K562 (cell line): ENCODE measurements around the gene NINJ2. TPM values are rescaled to one million over a fixed set of nuclear protein-coding genes. Genes with fewer than 3 reads are reported as not detected.
A peak's percentile ranks its signal among the peaks of the same experiment; 100 is the strongest.

ENCODE experiments used
- ARID3B ChIP-seq: fragments of 250-450 bp; sonication (Bioruptor Pico); IDR thresholded peaks from 2 replicates; pipeline ENCODE4 v1.4.0; 2020; ENCODE audit warnings: borderline replicate concordance
- ATF1 ChIP-seq, 2 experiments: fragments of 450-650 bp in 1 of 2; IDR thresholded peaks; 2 replicates each; pipeline ENCODE4 v1.6.1; 2016; ENCODE audit warnings: missing compliant biosample characterization in 1 of 2, missing genetic modification characterization in 1 of 2
- BDP1 ChIP-seq: IDR thresholded peaks from 3 replicates; pipeline ENCODE4 v1.6.1; 2011; ENCODE audit not compliant: insufficient read length, insufficient read depth
- HDAC8 ChIP-seq: fragments of 450-650 bp; IDR thresholded peaks from 2 replicates; pipeline ENCODE4 v1.6.1; 2016; ENCODE audit warnings: mild to moderate bottlenecking, missing genetic modification characterization, moderate library complexity, missing compliant biosample characterization
- JUND ChIP-seq, 2 experiments: IDR thresholded peaks; 2 replicates in 1 of 2; 3 replicates in 1 of 2; pipeline ENCODE4 v1.6.1; 2011; ENCODE audit warnings: borderline replicate concordance in 2 of 2, low read depth in 2 of 2, low read length in 2 of 2, improper control_type of control experiment in 1 of 2, missing biosample characterization in 1 of 2, missing genetic modification characterization in 1 of 2, missing genetic modification reagents in 1 of 2
- KLF1 ChIP-seq: fragments of 450-650 bp; IDR thresholded peaks from 2 replicates; pipeline ENCODE4 v1.6.1; 2016; ENCODE audit warnings: missing genetic modification characterization, missing compliant biosample characterization
- MYC ChIP-seq, 2 experiments: fragments of 250-450 bp in 1 of 2; sonication (Bioruptor Pico) in 1 of 2; IDR thresholded peaks; 2 replicates each; pipeline versions ENCODE4 v1.5.1 to v1.6.1; 2012 to 2021; ENCODE audit warnings: low read depth in 2 of 2, borderline replicate concordance in 1 of 2, improper control_type of control experiment in 1 of 2, low read length in 1 of 2, mild to moderate bottlenecking in 1 of 2, moderate library complexity in 1 of 2
- POLR2B ChIP-seq: fragments of 450-650 bp; IDR thresholded peaks from 2 replicates; pipeline ENCODE4 v1.6.1; 2018; ENCODE audit warnings: low read depth; ENCODE audit not compliant: partially characterized antibody
- RB1 ChIP-seq: fragments of 450-650 bp; IDR thresholded peaks from 2 replicates; pipeline ENCODE4 v1.6.1; 2017; ENCODE audit warnings: low read depth, mild to moderate bottlenecking
- RBM39 ChIP-seq: fragments of 200-400 bp; formaldehyde crosslinking; optimal IDR thresholded peaks from 2 replicates; pipeline ENCODE3; 2018; ENCODE audit warnings: low read depth, low read length
- SMC3 ChIP-seq: conservative IDR thresholded peaks from 2 replicates; pipeline ENCODE4 v1.6.1; 2011; ENCODE audit warnings: low read depth, low read length, improper control_type of control experiment; ENCODE audit not compliant: insufficient read depth
- SPI1 ChIP-seq: IDR thresholded peaks from 2 replicates; pipeline ENCODE4 v1.6.1; 2011; ENCODE audit warnings: low read depth, low read length, control low read depth, borderline replicate concordance
- TBL1XR1 ChIP-seq, 2 experiments: IDR thresholded peaks; 2 replicates each; pipeline ENCODE4 v1.6.1; 2012; ENCODE audit warnings: improper control_type of control experiment in 2 of 2, low read length in 2 of 2, mild to moderate bottlenecking in 1 of 2
- TCF3 ChIP-seq: sonication (generic); formaldehyde crosslinking; IDR thresholded peaks from 2 replicates; pipeline ENCODE4 v1.4.0; 2020; ENCODE audit warnings: mild to moderate bottlenecking, missing genetic modification reagents
- ZBTB1 ChIP-seq: sonication (generic); formaldehyde crosslinking; IDR thresholded peaks from 2 replicates; pipeline ENCODE4 v1.8.1; 2023; ENCODE audit warnings: missing genetic modification reagents, low read depth, mild to moderate bottlenecking, borderline replicate concordance
- ZBTB7A ChIP-seq: IDR thresholded peaks from 2 replicates; pipeline ENCODE4 v1.6.1; 2011; ENCODE audit warnings: low read depth, mild to moderate bottlenecking, low read length, moderate library complexity, borderline replicate concordance; ENCODE audit not compliant: control insufficient read depth
- ZC3H11A ChIP-seq: IDR thresholded peaks from 2 replicates; pipeline ENCODE4 v1.6.1; 2012; ENCODE audit warnings: low read depth, low read length, improper control_type of control experiment
- ZNF175 ChIP-seq: fragments of 200-800 bp; sonication (Bioruptor generic); IDR thresholded peaks from 2 replicates; pipeline ENCODE4 v1.6.1; 2016; ENCODE audit warnings: low read depth, mild to moderate bottlenecking, missing genetic modification characterization, missing compliant biosample characterization
- ZNF23 ChIP-seq: fragments of 250-450 bp; sonication (Bioruptor Pico); IDR thresholded peaks from 2 replicates; pipeline ENCODE4 v1.4.0; 2020; ENCODE audit warnings: mild to moderate bottlenecking
- ZNF41 ChIP-seq: fragments of 250-450 bp; sonication (Bioruptor Pico); conservative IDR thresholded peaks from 2 replicates; pipeline ENCODE4 v1.4.0; 2020; ENCODE audit warnings: mild to moderate bottlenecking
- polyA plus RNA-seq, 8 experiments: library from polyadenylated mRNA; depleted of rRNA in 4 of 8; stranded (reverse) in 5 of 8; unstranded in 3 of 8; fragments of >200 nt; fragmentation: Nextera tagmentation in 2 of 8; fragmentation: Illumina TruSeq in 1 of 8; extraction: Ambion mirVana in 2 of 8; extraction: Trizol in 1 of 8; gene quantifications; 2 replicates each; pipeline versions ENCODE4 v1.2.1 to v1.2.3, GENCODE V29; 2011 to 2014; ENCODE audit warnings: inconsistent platforms in 1 of 8, missing spikeins in 1 of 8
- total RNA-seq, 7 experiments: library from RNA; depleted of rRNA in 6 of 7; stranded (reverse); fragments of >200 nt in 6 of 7; fragmentation: Illumina TruSeq in 2 of 7; extraction: Trizol in 2 of 7; gene quantifications; 2 replicates each; pipeline versions ENCODE4 v1.2.1 to v1.2.3, GENCODE V29; 2011 to 2021; ENCODE audit warnings: low replicate concordance in 1 of 7
- TF ChIP-seq, protein P1 (sequence below): fragments of 250-450 bp; sonication (Bioruptor Pico); IDR thresholded peaks from 2 replicates; pipeline ENCODE4 v1.5.0; 2022; ENCODE audit warnings: mild to moderate bottlenecking
- TF ChIP-seq, protein P2 (sequence below): fragments of 450-650 bp; formaldehyde crosslinking; IDR thresholded peaks from 2 replicates; pipeline ENCODE4 v1.4.0; 2020; ENCODE audit warnings: mild to moderate bottlenecking

NINJ2 gene
- total and polyA plus RNA-seq, 9 of the 15 experiments (the other 6 are each of a cell fraction or from before 2014, with no cell fraction given), result 2.6 to 16.0 (median 4.5) TPM

GRCh38 chr12:546920-547845 lies 116.1 kb downstream of the NINJ2 start (continued):
- TF ChIP-seq ARID3B (CRISPR knock-in tag), result no peak
- TF ChIP-seq ZNF41 (CRISPR knock-in tag), result no peak
- peak; percentile 89; the same call in 1 of the 2 replicates for TF ChIP-seq RB1
- TF ChIP-seq POLR2B, result no peak
- TF ChIP-seq, protein P1, sequence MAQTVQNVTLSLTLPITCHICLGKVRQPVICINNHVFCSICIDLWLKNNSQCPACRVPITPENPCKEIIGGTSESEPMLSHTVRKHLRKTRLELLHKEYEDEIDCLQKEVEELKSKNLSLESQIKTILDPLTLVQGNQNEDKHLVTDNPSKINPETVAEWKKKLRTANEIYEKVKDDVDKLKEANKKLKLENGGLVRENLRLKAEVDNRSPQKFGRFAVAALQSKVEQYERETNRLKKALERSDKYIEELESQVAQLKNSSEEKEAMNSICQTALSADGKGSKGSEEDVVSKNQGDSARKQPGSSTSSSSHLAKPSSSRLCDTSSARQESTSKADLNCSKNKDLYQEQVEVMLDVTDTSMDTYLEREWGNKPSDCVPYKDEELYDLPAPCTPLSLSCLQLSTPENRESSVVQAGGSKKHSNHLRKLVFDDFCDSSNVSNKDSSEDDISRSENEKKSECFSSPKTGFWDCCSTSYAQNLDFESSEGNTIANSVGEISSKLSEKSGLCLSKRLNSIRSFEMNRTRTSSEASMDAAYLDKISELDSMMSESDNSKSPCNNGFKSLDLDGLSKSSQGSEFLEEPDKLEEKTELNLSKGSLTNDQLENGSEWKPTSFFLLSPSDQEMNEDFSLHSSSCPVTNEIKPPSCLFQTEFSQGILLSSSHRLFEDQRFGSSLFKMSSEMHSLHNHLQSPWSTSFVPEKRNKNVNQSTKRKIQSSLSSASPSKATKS (CRISPR knock-in tag), result no peak
- TF ChIP-seq ATF1 (CRISPR knock-in tag; IDR thresholded peaks at IDR 0.05), result no peak
- 0 out of 2 replicates have a peak, but pooled peaks have one; percentile 8 for TF ChIP-seq ATF1 (tag; IDR thresholded peaks at IDR 0.05)
- no peak for TF ChIP-seq RBM39
- 0 out of 2 replicates have a peak, but pooled peaks have one; percentile 30 for TF ChIP-seq MYC (IDR thresholded peaks at IDR 0.05; ENCODE audit: low read depth, low read length)
- TF ChIP-seq MYC (CRISPR knock-in tag; IDR thresholded peaks at IDR 0.05; ENCODE audit: borderline replicate concordance, low read depth), result no peak
- peak; percentile 56; the same call in 1 of the 2 replicates for TF ChIP-seq ZBTB7A
- TF ChIP-seq, protein P2, sequence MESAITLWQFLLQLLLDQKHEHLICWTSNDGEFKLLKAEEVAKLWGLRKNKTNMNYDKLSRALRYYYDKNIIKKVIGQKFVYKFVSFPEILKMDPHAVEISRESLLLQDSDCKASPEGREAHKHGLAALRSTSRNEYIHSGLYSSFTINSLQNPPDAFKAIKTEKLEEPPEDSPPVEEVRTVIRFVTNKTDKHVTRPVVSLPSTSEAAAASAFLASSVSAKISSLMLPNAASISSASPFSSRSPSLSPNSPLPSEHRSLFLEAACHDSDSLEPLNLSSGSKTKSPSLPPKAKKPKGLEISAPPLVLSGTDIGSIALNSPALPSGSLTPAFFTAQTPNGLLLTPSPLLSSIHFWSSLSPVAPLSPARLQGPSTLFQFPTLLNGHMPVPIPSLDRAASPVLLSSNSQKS (CRISPR knock-in tag), result no peak
- no peak for TF ChIP-seq JUND (IDR thresholded peaks at IDR 0.05; ENCODE audit: borderline replicate concordance, low read depth, low read length)
- no peak for TF ChIP-seq JUND (tag; IDR thresholded peaks at IDR 0.05; ENCODE audit: borderline replicate concordance, low read depth, low read length)
- no peak for TF ChIP-seq ZNF175 (CRISPR knock-in tag)
- no peak for TF ChIP-seq BDP1
- TF ChIP-seq ZC3H11A, result no peak
- peak; percentile 97 for TF ChIP-seq KLF1 (tag)
- TF ChIP-seq ZBTB1 (CRISPR knock-in tag), result no peak
- no peak for TF ChIP-seq TBL1XR1 (IDR thresholded peaks at IDR 0.05; ENCODE audit: low read length in 2 of 2)
- TF ChIP-seq SMC3, result peak; percentile 95
- no peak for TF ChIP-seq TCF3 (CRISPR knock-in tag)
- no peak for TF ChIP-seq ZNF23 (CRISPR knock-in tag)
- no peak for TF ChIP-seq HDAC8 (tag)
- no peak for TF ChIP-seq SPI1
